Measurements from ENCODE around the gene NAA16.

DNA sequence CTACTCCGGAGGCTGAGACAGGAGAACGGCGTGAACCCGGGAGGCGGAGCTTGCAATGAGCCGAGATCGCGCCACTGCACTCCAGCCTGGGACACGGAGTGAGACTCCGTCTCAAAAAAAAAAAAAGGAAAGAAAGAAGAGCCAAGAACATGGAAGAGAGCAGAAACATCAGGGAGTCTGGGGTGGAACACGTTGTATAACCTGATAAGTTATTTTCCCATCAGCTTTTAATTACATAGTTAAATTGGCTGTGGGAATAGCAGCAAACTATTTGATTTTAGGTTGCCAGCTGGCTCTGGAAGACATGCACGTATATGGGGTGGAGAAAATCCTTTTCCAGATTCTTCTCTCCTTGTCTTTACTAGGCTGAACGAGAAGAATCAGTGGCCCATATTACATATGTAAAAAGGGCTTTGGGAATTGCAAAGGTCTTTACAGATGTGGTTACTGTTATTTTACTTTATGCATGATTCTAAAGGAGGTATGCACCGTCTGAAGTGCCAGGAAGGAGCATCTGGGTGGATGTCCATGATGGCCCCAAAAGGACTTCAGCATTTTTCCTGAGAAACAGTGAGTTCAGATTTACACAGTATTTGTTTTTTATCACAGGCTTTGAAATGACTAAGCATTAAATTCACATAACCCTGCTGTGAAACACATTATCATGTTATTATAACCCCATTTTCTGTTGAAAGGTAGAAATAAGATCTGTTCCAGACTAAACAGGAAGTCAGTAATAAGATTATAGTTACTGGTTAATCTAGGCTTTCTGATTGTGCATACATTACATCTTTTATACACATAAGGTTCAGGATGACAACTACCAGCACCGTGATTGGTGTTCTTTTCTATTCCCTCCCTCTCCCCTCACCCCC is 4.6 kb upstream of the NAA16 start:
- TF ChIP-seq POLR2AphosphoS5 (IDR thresholded peaks at IDR 0.05): no peak
- TF ChIP-seq, protein P1, sequence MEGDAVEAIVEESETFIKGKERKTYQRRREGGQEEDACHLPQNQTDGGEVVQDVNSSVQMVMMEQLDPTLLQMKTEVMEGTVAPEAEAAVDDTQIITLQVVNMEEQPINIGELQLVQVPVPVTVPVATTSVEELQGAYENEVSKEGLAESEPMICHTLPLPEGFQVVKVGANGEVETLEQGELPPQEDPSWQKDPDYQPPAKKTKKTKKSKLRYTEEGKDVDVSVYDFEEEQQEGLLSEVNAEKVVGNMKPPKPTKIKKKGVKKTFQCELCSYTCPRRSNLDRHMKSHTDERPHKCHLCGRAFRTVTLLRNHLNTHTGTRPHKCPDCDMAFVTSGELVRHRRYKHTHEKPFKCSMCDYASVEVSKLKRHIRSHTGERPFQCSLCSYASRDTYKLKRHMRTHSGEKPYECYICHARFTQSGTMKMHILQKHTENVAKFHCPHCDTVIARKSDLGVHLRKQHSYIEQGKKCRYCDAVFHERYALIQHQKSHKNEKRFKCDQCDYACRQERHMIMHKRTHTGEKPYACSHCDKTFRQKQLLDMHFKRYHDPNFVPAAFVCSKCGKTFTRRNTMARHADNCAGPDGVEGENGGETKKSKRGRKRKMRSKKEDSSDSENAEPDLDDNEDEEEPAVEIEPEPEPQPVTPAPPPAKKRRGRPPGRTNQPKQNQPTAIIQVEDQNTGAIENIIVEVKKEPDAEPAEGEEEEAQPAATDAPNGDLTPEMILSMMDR (IDR thresholded peaks at IDR 0.05): no peak

Data from gastroesophageal sphincter (tissue), 3 donors.